ENCODE data around the gene ITGA3. TPM values are rescaled to one million over a fixed set of nuclear protein-coding genes. Genes with fewer than 3 reads are reported as not detected.

The ITGA3 gene
- total RNA-seq, 2 experiments from 2014 or later: 5.8 to 7.9 TPM

- ChIA-PET POLR2A (no interaction called here), CTCF (interaction anchor here (1.1 to 8.3 kb wide), 4 partner anchors 31 to 68 kb away, joined by 3 to 55 read pairs (median 6); no protein-coding TSS in a partner anchor)
- Mint-ChIP-seq H3K36me3 (ENCODE audit: low read depth) (no peaks in the 10 kb centered on the region), H3K27me3 (peaks cover 21% of the 10 kb centered on the region), H3K27ac (no peak overlapping the region), H3K9me3 (no peaks in the 10 kb centered on the region), H3K4me3 (no peak overlapping the region), H3K4me1 (peaks cover 20% of the 10 kb centered on the region)
- no peak for DNase-seq
Measured at GRCh38 chr17:50026046-50026675, 29.7 kb upstream of the ITGA3 start.

GRCh38 chr17:50026837-50027171 lies 29.1 kb upstream of the ITGA3 start:
- POLR2A ChIA-PET: no interaction called here
- CTCF ChIA-PET: interaction anchor here (1.0 to 8.3 kb wide), 4 partner anchors 10 to 67 kb away, joined by 3 to 55 read pairs (median 6); no protein-coding TSS in a partner anchor
- H3K4me1 Mint-ChIP-seq: peaks cover 20% of the 10 kb centered on the region
- H3K4me3 Mint-ChIP-seq: no peak overlapping the region
- DNase-seq: peak; percentile 74
- H3K36me3 Mint-ChIP-seq (ENCODE audit: low read depth): no peaks in the 10 kb centered on the region
- no peaks in the 10 kb centered on the region for H3K9me3 Mint-ChIP-seq
- H3K27ac Mint-ChIP-seq: no peak overlapping the region
- H3K27me3 Mint-ChIP-seq: peaks cover 17% of the 10 kb centered on the region

GRCh38 chr17:50027172-50027880 lies 28.6 kb upstream of the ITGA3 start:
- Mint-ChIP-seq H3K9me3 (no peaks in the 10 kb centered on the region), H3K4me3 (no peak overlapping the region), H3K4me1 (peaks cover 20% of the 10 kb centered on the region), H3K27me3 (peaks cover 17% of the 10 kb centered on the region), H3K36me3 (ENCODE audit: low read depth) (no peaks in the 10 kb centered on the region), H3K27ac (no peak overlapping the region)
- DNase-seq: no peak
- POLR2A ChIA-PET: no interaction called here
- CTCF ChIA-PET: interaction anchor here (0.8 to 8.3 kb wide), 8 partner anchors 9 to 67 kb away, joined by 3 to 55 read pairs (median 3); no protein-coding TSS in a partner anchor

- H3K4me3 Mint-ChIP-seq: no peak overlapping the region
- no peaks in the 10 kb centered on the region for H3K9me3 Mint-ChIP-seq
- no peak for DNase-seq
- ChIA-PET CTCF (interaction anchor here (0.8 to 8.3 kb wide), 8 partner anchors 8 to 66 kb away, joined by 3 to 55 read pairs (median 3); no protein-coding TSS in a partner anchor), POLR2A (no interaction called here)
- H3K36me3 Mint-ChIP-seq (ENCODE audit: low read depth): no peaks in the 10 kb centered on the region
- H3K4me1 Mint-ChIP-seq: peaks cover 20% of the 10 kb centered on the region
- H3K27me3 Mint-ChIP-seq: peaks cover 17% of the 10 kb centered on the region
- peak overlapping the region; percentile 22 for H3K27ac Mint-ChIP-seq
Measured at GRCh38 chr17:50027881-50028735, 27.8 kb upstream of the ITGA3 start.

- Mint-ChIP-seq H3K36me3 (ENCODE audit: low read depth) (no peaks in the 10 kb centered on the region), H3K9me3 (no peaks in the 10 kb centered on the region), H3K4me3 (no peak overlapping the region), H3K4me1 (peaks cover 20% of the 10 kb centered on the region), H3K27me3 (peaks cover 20% of the 10 kb centered on the region), H3K27ac (no peak overlapping the region)
- POLR2A ChIA-PET: no interaction called here
- DNase-seq: no peak
- CTCF ChIA-PET: interaction anchor here (0.6 to 8.3 kb wide), 6 partner anchors 28 to 65 kb away, joined by 3 to 55 read pairs (median 4); no protein-coding TSS in a partner anchor
Measured at GRCh38 chr17:50028736-50029120, 27.2 kb upstream of the ITGA3 start.

- Mint-ChIP-seq H3K27ac (no peak overlapping the region), H3K27me3 (peaks cover 22% of the 10 kb centered on the region), H3K36me3 (ENCODE audit: low read depth) (no peaks in the 10 kb centered on the region), H3K4me3 (no peak overlapping the region), H3K9me3 (no peaks in the 10 kb centered on the region), H3K4me1 (peaks cover 20% of the 10 kb centered on the region)
- ChIA-PET CTCF (interaction anchor here (0.6 to 8.3 kb wide), 6 partner anchors 27 to 65 kb away, joined by 3 to 55 read pairs (median 6); partner anchors contain the start of genes ITGA3 and PDK2), POLR2A (no interaction called here)
- no peak for DNase-seq
Measured at GRCh38 chr17:50029185-50029584, 26.7 kb upstream of the ITGA3 start.

- DNase-seq: no peak
- no peak overlapping the region for H3K27ac Mint-ChIP-seq
- peaks cover 18% of the 10 kb centered on the region for H3K27me3 Mint-ChIP-seq
- H3K4me3 Mint-ChIP-seq: no peak overlapping the region
- H3K9me3 Mint-ChIP-seq: no peaks in the 10 kb centered on the region
- H3K4me1 Mint-ChIP-seq: peaks cover 5% of the 10 kb centered on the region
- H3K36me3 Mint-ChIP-seq (ENCODE audit: low read depth): no peaks in the 10 kb centered on the region
- POLR2A ChIA-PET: interaction anchor here (0.6 kb wide), 1 partner anchor 54 kb away, joined by 4 read pairs; no protein-coding TSS in a partner anchor
- CTCF ChIA-PET: no interaction called here
Measured at GRCh38 chr17:50033316-50033715, 22.6 kb upstream of the ITGA3 start.

- no peak overlapping the region for H3K4me3 Mint-ChIP-seq
- H3K27me3 Mint-ChIP-seq: peaks cover 13% of the 10 kb centered on the region
- no peaks in the 10 kb centered on the region for H3K9me3 Mint-ChIP-seq
- no peak overlapping the region for H3K27ac Mint-ChIP-seq
- ChIA-PET POLR2A (no interaction called here), CTCF (interaction anchor here (1.1 to 1.4 kb wide), 2 partner anchors 60 to 82 kb away, joined by 3 to 5 read pairs; no protein-coding TSS in a partner anchor)
- no peaks in the 10 kb centered on the region for H3K4me1 Mint-ChIP-seq
- no peaks in the 10 kb centered on the region for H3K36me3 Mint-ChIP-seq (ENCODE audit: low read depth)
- no peak for DNase-seq
Measured at GRCh38 chr17:50034498-50035364, 21.2 kb upstream of the ITGA3 start.

GRCh38 chr17:50035421-50035879 lies 20.5 kb upstream of the ITGA3 start:
- H3K36me3 Mint-ChIP-seq (ENCODE audit: low read depth): no peaks in the 10 kb centered on the region
- DNase-seq: no peak
- H3K27me3 Mint-ChIP-seq: peaks cover 12% of the 10 kb centered on the region
- CTCF ChIA-PET: interaction anchor here (1.1 to 1.4 kb wide), 4 partner anchors 11 to 82 kb away, joined by 3 to 6 read pairs (median 4); partner anchors contain the start of gene ITGA3
- no peaks in the 10 kb centered on the region for H3K9me3 Mint-ChIP-seq
- H3K4me1 Mint-ChIP-seq: no peaks in the 10 kb centered on the region
- POLR2A ChIA-PET: no interaction called here
- no peak overlapping the region for H3K4me3 Mint-ChIP-seq
- H3K27ac Mint-ChIP-seq: no peak overlapping the region

- H3K4me1 Mint-ChIP-seq: no peaks in the 10 kb centered on the region
Measured at GRCh38 chr17:50035945-50036344, 20.0 kb upstream of the ITGA3 start.

GRCh38 chr17:50036455-50037261 lies 19.3 kb upstream of the ITGA3 start:
- H3K27ac Mint-ChIP-seq: no peak overlapping the region
- DNase-seq: no peak
- H3K9me3 Mint-ChIP-seq: no peaks in the 10 kb centered on the region
- no peak overlapping the region for H3K4me3 Mint-ChIP-seq
- H3K4me1 Mint-ChIP-seq: no peaks in the 10 kb centered on the region
- ChIA-PET CTCF (interaction anchor here (1.0 to 1.4 kb wide), 3 partner anchors 9 to 20 kb away, joined by 3 to 6 read pairs (median 3); partner anchors contain the start of gene ITGA3), POLR2A (no interaction called here)
- no peaks in the 10 kb centered on the region for H3K36me3 Mint-ChIP-seq (ENCODE audit: low read depth)
- H3K27me3 Mint-ChIP-seq: peaks cover 10% of the 10 kb centered on the region

More at GRCh38 chr17:50035945-50036344, 20.0 kb upstream of the ITGA3 start:
- H3K36me3 Mint-ChIP-seq (ENCODE audit: low read depth): no peaks in the 10 kb centered on the region
- H3K27me3 Mint-ChIP-seq: peaks cover 12% of the 10 kb centered on the region
- ChIA-PET POLR2A (no interaction called here), CTCF (interaction anchor here (1.0 to 1.4 kb wide), 5 partner anchors 9 to 81 kb away, joined by 3 to 6 read pairs (median 3); partner anchors contain the start of gene ITGA3)
- DNase-seq: no peak
- H3K4me3 Mint-ChIP-seq: no peak overlapping the region
- no peaks in the 10 kb centered on the region for H3K9me3 Mint-ChIP-seq
- no peak overlapping the region for H3K27ac Mint-ChIP-seq

Data from activated CD4-positive, alpha-beta T cell treated with anti-CD3 and anti-CD28 coated beads, Interleukin-2, amount 10 ng/mL, durations not matched to agents 7 days and 5 days (primary cell).